HG03139 (cell line): Measurements from ENCODE around the gene NUP210.

Experiments
- ATAC-seq: cut with Tn5 transposase; IDR thresholded peaks from one replicate; pipeline ENCODE4 v1.9.1; 2021; ENCODE audit not compliant: unreplicated experiment

NUP210 gene

DNA sequence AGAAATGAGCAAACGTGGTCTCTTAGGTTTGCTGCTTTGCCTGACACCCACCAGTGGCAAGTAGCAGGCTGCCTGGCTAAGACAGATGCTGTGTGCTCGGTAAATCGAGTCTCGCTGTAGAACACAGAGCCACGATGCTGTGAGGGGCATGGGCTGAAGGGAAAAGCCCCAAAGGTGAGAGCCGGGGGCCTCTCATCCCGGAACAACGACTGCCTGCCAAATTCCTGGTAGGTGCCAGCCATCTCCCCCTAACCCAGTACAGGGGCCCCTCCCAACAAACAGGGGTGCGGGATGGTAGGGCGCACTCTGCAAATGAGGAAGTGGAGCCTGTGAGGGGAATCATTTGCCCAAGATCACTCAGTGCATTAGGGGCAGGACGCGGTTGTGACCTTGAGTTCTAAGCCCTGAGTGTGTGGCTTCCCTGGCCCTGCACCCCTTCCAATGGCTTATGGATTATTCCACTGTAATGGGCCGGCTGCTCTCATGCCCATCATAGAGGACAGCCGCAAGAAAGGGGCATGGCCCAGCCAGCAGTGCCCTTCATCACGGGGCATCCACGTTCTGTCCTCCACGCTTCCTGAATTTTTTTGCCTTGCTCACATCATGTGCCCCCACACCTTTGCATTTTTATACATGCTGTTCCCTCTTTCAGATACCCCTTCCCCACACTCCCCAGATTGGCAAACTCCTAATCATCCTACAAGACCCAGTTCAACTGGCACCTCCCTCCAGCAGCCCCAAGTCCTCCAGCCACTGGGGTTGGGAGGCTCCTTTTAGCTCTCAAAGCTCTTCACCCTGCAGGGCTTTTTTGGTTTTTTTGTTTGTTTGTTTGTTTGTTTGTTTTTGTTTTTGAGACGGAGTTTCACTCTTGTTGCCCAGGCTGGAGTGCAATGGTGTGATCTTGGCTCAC lies 125.4 kb downstream of the NUP210 start:
- no peak for ATAC-seq

- ATAC-seq, result no peak
Measured at GRCh38 chr3:13292375-13292774, 127.7 kb downstream of the NUP210 start.

- ATAC-seq, result no peak
Measured at GRCh38 chr3:13290941-13291340, 129.2 kb downstream of the NUP210 start.

DNA sequence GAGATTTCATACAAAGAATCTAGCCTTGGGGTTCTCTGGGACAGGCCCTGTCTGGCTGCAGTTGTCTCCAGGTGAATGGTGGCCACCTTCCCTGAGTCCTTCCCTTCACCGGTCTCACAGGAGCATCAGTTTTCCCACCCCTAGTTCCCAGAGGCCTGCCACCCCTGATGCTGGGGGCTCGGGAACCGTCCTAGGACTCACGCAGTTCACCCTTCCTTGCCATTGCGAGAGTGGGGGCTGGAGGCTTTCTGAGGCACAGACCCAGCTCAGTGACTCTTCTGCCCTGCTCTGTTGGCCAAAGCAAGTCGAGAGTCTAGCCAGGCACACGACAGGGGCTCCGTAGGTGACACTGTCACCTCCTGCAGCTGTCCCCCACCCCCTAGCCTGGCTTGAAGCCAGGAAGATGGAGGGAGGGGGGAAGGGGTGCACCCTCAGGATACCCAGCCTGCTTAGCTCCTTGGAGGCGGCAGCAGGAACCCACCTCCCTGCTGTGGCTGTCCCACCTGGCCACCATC lies 130.3 kb downstream of the NUP210 start:
- no peak for ATAC-seq

DNA sequence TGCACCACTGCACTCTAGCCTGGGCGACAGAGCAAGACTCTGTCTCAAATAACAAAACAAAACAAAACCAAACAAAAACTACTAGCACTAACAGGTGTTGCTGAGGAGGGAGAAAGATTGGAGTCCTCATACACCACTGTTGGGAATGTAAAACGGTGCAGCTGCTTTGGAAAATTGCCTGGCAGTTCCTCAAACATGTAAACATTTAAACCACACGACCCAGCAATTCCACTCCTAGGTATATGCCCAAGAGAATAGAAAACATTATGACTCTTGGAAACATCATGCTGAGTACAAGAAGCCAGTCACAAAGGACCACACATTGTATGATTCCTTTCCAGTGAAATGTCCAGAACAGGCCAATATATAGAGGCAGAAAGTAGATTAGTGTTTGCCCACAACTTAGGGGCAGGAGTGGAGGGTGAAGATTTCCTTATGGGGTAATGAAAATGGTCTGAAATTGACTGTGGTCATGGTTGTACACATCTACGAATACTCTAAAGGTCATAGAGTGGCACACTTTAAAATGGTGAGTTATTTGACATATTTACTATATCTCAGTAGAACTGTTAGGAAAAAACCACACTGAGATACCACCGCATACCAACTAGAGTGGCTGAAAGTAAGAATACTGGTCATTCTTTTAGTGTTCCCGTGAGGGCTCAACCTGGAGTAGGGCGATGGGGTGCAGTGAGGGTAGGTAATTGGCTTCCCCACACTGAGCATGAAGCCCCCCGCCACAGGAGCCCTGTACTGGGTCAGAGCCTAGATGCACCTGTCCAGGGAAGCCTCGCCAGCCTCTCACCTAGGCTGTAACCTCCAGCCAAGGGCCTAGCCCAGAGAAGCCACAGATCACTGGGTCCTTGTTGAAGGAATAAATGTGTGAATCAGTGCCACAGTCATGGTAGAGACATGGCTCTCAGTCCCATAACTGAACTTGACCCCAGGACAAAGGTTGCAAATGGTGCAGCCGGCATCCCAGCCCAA lies 131.1 kb downstream of the NUP210 start:
- ATAC-seq, result no peak

- no peak for ATAC-seq
Measured at GRCh38 chr3:13287833-13288232, 132.3 kb downstream of the NUP210 start.

DNA sequence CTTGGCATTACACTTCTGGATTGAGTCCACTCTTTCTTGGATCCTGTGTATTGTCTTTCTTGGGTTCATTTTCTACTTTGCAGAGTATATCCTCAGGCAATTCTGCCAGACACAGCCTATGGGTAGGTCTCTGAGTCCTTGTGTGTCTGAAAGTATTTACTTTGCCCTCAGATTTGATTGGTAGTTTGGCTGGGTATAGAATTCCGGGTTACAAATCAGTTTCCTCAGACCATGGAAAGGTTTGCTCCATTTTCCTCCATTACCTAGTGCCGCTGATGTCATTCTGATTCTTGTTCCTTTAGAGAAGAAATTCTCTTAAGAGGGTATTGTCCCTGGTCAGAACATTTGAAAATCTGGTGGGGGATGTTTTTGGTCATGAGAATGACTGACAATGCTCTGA lies 133.2 kb downstream of the NUP210 start:
- ATAC-seq, result no peak

DNA sequence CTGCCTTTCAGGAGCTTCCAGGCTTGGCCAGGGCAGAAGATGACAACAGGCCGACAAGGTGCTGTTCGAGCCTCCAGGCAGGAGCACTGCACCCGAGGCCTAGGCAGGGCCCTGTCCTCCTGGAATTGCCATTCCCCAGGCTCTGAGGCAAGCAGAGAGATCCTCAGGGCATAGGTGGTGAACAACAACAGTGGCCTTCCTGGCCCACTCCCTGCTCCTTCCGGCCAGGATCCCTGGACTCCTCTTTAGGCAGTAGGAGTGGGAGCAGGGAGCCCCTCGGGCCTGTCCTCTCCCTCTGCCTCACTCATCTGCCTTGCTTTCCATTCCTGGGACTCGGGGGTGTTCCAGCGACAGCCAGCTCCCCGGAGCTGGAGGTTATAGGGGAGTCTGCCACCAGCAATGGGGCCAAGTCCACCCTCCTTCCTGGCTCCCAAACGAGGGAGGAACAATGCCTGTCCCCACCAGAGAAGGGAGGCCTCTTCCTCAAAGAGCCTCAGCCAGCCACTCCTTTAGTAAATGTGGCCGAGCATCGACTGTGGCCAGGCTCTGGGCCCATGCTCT lies 135.0 kb downstream of the NUP210 start:
- ATAC-seq, result no peak

DNA sequence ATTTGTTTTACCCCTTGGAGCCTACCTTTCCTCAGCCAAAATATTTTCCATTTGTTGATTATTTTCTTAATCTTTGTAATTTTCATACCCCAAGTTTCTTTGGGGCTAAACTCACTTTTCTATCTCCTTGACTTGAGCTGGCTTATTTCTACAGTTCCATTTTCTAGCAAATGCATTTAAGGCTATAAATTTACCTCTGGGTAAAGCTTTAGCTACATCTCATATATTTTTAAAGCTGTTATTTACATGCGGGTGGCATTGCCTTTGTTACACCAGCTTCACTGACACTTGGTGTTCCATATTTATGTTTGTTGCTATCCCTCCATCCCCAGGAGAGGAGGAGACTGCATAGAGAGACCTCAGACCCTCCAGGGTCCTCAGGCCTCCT lies 136.3 kb downstream of the NUP210 start:
- ATAC-seq, result no peak

GRCh38 chr3:13282986-13283876 lies 136.9 kb downstream of the NUP210 start:
- no peak for ATAC-seq

DNA sequence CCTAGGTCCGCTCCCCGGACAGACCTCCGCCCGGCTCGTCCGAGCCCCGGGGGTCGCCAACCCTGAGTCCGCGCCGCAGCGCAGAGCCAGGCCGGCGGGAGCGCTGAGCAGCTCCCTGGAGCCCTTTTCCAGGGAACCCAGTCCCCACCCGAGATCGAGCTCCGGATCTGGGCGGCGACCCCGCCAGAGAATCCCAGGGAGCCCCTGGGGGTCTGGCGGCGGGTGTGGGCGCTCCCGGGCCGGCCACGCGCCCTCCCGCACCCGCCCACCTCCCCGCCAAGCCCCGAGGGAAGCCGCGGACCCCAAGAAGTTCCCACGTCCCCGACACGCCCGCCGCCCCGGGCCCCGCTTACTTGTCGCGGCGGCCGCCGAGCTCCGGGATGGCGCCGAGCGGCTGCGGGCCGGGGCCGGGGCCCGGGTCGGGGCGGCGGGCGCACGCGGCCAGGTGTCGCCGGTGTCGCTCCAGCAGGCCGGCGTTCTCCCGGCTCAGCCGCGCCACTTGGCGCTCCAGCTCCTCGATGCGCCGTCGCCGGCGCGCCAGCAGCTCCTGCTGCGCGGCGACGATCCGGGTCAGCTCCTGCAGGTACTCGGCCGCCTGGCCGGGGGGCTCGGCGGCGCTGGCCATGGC lies 137.7 kb downstream of the NUP210 start:
- no peak for ATAC-seq

- no peak for ATAC-seq
Measured at GRCh38 chr3:13281507-13282357, 138.4 kb downstream of the NUP210 start.

DNA sequence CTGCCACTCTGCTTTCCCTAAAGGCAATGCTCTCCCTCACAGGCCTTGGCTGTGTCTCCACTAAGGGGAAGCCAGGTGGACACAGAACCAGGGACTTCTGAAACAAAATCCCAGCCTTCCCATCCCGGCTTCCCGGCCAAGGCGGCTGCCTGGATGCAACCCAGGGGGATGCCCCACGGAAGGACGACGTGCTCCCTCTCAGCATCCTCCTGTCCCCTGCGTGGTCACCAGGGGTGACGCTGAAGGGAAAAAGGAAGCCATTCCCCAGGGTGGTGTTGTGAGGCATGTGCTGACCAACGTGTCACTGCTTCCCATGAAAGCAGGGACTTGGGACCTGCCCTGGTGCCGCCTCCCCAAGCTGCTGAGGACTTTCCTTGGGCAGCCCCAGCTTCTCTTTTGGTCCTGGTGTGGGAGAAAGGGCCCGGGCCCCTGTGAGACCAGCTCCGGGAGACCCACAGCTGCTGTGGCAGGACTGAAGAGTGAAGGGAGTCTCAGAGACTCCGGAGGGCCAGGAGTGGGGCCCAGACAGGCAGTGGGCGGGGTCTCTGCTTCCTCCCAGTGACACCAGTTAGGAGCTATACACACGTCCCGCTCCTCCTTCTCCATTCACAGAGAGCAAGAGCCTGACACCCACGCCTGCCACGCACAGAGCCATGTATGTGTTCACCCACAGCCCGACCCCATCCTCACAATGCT lies 139.2 kb downstream of the NUP210 start:
- no peak for ATAC-seq

DNA sequence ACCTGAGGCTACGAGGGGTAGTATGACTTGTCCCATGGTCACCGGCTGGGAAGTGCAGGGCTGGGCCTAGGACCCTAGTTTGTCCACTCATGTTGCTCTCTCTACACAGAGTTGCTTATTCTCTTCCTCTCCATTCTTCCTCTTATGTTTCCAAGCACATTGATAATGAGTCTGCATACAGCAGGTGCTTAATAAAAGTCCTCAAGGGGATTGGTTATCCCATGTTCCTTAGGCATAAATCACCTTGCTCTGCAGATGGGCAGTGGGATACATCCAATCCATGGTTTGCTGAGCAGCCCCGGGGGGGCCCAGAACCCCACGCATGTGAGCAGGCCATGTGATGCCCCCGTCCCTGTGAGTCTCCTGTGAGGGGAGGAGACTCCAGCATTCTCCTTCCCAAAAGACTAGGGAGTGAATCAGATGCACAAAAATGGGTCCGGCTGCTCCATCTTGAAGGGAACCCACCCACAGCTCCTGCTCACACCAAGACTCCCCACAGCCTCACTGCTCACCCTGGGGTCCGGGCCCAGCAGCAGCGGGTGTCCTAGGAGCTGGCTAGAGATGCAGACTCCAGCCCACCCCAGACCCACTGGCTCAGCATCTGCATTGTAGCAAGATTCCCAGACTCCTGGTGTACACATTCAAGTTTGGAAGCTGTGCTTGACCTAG lies 139.9 kb downstream of the NUP210 start:
- no peak for ATAC-seq

DNA sequence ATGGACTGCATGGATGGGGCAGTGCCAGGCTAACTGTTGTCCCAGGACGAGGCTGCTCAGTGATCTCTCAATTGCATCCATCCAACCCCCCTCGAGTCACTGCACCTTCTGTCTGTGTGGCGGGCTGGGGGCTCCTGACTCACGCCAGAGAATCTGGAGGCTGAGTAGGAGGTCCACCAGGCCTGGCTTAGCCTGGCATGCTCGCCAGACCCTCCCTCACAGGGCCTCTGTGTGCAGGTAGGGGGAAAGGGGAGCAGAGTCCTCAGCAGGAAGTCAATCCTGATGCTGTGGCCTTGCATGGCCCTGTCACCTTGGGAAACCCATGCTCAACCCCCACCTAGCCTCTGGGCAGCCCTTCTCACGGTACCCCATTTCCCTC lies 140.6 kb downstream of the NUP210 start:
- no peak for ATAC-seq

GRCh38 chr3:13278783-13279531 lies 141.2 kb downstream of the NUP210 start:
- ATAC-seq, result no peak
